Measurements from ENCODE around the gene DRD1.
"Not testable (repeated sequence)": the region's sequence is repeated elsewhere in the genome, so short reads cannot be mapped to it uniquely, and the experiment has no call there.

Gene DRD1

DNA sequence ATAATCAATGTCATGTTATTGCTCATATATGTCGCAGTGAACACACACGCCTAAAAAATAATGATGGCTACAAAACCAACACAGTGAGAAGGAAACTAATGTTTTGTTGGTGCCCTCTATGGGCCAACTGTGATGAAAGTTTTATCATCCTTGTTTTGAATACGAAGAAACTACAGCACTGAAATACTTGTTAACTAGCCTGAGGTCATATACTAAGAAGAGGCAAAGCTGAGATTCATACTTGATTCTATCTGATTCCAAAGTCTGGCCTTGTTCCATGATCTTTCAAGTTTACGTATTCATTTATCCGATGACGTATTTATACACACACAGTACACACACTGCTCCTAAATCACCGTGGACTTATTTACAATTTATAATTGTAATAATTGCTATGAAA lies 16.1 kb upstream of the DRD1 start:
- Histone ChIP-seq H3K27me3 (ENCODE audit: insufficient read depth, poor library complexity, severe bottlenecking) (no peaks in the 10 kb centered on the region), H3K27ac (replicated peaks) (no peak overlapping the region), H3K4me3 (replicated peaks; ENCODE audit: insufficient read depth, low read length) (no peak overlapping the region)
- DNase-seq (ENCODE audit: low read depth in 1 of 2, low spot score in 1 of 2) = no peak
- TF ChIP-seq, protein P1, sequence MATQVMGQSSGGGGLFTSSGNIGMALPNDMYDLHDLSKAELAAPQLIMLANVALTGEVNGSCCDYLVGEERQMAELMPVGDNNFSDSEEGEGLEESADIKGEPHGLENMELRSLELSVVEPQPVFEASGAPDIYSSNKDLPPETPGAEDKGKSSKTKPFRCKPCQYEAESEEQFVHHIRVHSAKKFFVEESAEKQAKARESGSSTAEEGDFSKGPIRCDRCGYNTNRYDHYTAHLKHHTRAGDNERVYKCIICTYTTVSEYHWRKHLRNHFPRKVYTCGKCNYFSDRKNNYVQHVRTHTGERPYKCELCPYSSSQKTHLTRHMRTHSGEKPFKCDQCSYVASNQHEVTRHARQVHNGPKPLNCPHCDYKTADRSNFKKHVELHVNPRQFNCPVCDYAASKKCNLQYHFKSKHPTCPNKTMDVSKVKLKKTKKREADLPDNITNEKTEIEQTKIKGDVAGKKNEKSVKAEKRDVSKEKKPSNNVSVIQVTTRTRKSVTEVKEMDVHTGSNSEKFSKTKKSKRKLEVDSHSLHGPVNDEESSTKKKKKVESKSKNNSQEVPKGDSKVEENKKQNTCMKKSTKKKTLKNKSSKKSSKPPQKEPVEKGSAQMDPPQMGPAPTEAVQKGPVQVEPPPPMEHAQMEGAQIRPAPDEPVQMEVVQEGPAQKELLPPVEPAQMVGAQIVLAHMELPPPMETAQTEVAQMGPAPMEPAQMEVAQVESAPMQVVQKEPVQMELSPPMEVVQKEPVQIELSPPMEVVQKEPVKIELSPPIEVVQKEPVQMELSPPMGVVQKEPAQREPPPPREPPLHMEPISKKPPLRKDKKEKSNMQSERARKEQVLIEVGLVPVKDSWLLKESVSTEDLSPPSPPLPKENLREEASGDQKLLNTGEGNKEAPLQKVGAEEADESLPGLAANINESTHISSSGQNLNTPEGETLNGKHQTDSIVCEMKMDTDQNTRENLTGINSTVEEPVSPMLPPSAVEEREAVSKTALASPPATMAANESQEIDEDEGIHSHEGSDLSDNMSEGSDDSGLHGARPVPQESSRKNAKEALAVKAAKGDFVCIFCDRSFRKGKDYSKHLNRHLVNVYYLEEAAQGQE (IDR thresholded peaks at IDR 0.05; ENCODE audit: insufficient replicate concordance, low read depth) = no peak
- TF ChIP-seq POLR2AphosphoS5 (IDR thresholded peaks at IDR 0.05; ENCODE audit: low read depth) = no peak

DNA sequence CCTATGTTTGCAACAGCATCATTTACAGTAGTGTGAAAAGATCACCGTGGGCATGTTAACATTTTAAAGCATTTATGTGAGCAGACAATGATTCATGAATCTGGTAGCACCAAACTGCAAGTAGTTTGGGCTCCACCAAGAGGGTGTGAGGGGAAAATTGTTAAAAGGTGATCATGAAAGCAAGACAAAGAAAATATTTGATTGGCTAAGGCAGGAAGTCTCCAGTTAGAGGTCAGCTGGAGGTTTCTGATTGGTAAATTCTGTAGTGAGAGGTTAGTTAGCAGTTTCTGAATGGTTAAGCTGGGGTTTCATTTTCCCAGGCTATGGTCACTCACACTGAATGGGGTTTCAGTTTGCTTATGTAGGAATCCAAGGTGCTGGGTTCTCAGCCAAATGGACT lies 13.5 kb upstream of the DRD1 start:
- no peak overlapping the region for H3K4me3 ChIP-seq (replicated peaks; ENCODE audit: insufficient read depth, low read length)
- no peak for DNase-seq (ENCODE audit: low read depth in 1 of 2, low spot score in 1 of 2)
- no peaks in the 10 kb centered on the region for H3K27me3 ChIP-seq (ENCODE audit: insufficient read depth, poor library complexity, severe bottlenecking)
- H3K27ac ChIP-seq (replicated peaks) = no peak overlapping the region
- TF ChIP-seq POLR2AphosphoS5 (IDR thresholded peaks at IDR 0.05; ENCODE audit: low read depth) (no peak), SPI1 (IDR thresholded peaks at IDR 0.05; ENCODE audit: borderline replicate concordance, low read depth) (no peak), GABPA (IDR thresholded peaks at IDR 0.05; ENCODE audit: low read depth) (no peak)
- TF ChIP-seq, protein P2, sequence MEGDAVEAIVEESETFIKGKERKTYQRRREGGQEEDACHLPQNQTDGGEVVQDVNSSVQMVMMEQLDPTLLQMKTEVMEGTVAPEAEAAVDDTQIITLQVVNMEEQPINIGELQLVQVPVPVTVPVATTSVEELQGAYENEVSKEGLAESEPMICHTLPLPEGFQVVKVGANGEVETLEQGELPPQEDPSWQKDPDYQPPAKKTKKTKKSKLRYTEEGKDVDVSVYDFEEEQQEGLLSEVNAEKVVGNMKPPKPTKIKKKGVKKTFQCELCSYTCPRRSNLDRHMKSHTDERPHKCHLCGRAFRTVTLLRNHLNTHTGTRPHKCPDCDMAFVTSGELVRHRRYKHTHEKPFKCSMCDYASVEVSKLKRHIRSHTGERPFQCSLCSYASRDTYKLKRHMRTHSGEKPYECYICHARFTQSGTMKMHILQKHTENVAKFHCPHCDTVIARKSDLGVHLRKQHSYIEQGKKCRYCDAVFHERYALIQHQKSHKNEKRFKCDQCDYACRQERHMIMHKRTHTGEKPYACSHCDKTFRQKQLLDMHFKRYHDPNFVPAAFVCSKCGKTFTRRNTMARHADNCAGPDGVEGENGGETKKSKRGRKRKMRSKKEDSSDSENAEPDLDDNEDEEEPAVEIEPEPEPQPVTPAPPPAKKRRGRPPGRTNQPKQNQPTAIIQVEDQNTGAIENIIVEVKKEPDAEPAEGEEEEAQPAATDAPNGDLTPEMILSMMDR (IDR thresholded peaks at IDR 0.05; ENCODE audit: insufficient read depth, low read length) = no peak
- TF ChIP-seq, protein P1 (IDR thresholded peaks at IDR 0.05; ENCODE audit: insufficient replicate concordance, low read depth) = no peak

DNA sequence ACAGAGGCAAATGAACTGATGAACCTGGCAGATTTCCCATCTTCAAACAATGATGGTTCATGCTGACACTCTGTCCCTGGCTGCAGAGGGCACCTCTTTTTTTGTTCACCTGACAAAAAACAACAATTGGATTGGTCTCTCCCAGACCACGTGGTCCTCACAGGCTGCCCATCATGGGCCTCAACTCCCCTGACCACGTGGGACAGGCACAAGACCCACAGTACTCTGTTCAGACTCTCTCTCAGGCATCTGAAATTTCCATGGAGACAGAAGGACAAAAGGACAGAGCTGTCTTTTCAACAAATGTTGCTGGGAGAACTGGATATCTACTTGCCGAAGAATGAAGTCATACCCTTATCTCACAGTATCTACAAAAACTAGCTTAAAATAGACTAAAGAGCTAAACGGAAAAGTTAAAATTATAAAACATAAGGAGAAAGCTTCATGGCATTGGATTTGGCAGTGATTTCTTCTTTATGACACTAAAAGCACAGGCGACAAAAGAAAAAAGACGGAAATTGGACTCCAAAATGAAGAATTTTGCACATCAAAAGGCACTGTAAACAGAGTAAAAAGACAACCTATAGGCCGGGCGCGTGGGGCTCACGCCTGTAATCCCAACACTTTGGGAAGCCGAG lies 12.2 kb upstream of the DRD1 start:
- TF ChIP-seq SPI1 (IDR thresholded peaks at IDR 0.05; ENCODE audit: borderline replicate concordance, low read depth) (no peak), POLR2AphosphoS5 (IDR thresholded peaks at IDR 0.05; ENCODE audit: low read depth) (no peak), GABPA (IDR thresholded peaks at IDR 0.05; ENCODE audit: low read depth) (no peak)
- TF ChIP-seq, protein P2 (IDR thresholded peaks at IDR 0.05; ENCODE audit: insufficient read depth, low read length) = no peak
- TF ChIP-seq, protein P1 (IDR thresholded peaks at IDR 0.05; ENCODE audit: insufficient replicate concordance, low read depth) = no peak
- no peak for DNase-seq (ENCODE audit: low read depth in 1 of 2, low spot score in 1 of 2)
- peaks cover 6% of the 10 kb centered on the region for H3K27me3 ChIP-seq (ENCODE audit: insufficient read depth, poor library complexity, severe bottlenecking)
- H3K27ac ChIP-seq (replicated peaks) = no peak overlapping the region
- H3K4me3 ChIP-seq (replicated peaks; ENCODE audit: insufficient read depth, low read length) = no peak overlapping the region

DNA sequence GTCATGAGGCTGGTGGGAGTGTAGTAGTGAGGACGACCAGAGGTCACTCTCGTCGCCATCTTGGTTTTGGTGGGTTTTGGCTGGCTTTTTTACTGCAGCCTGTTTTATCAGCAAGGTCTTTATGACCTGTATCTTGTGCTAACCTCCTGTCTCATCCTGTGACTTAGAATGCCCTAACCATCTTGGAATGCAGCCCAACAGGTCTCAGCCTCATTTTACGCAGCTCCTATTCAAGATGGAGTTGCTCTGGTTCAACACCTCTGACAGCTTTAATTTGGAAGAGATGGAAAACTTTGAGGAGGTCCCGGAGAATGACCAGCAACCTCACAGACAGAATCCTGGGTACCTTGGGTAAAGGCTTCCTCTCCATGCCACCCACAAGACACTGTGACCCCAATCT lies 10.4 kb upstream of the DRD1 start:
- not testable (repeated sequence) for H3K4me3 ChIP-seq (replicated peaks; ENCODE audit: insufficient read depth, low read length); DNase-seq (ENCODE audit: low read depth in 1 of 2, low spot score in 1 of 2); H3K27ac ChIP-seq (replicated peaks)
- peaks cover 15% of the 10 kb centered on the region for H3K27me3 ChIP-seq (ENCODE audit: insufficient read depth, poor library complexity, severe bottlenecking)

All from HL-60 (cell line).